HUES6 (cell line): ENCODE data around the gene NRP1.
"Not testable (repeated sequence)": the region's sequence is repeated elsewhere in the genome, so short reads cannot be mapped to it uniquely, and the experiment has no call there.

Experiments used
- H3K27ac ChIP-seq: 2 replicates; pipeline ENCODE4 v1.7.0; 2013; ENCODE audit warnings: low read depth, mild to moderate bottlenecking, low read length, inconsistent platforms
- H3K27me3 ChIP-seq: 2 replicates; pipeline ENCODE4 v1.6.1; 2013; ENCODE audit warnings: low read length; ENCODE audit not compliant: control insufficient read depth, insufficient read depth
- H3K36me3 ChIP-seq: 2 replicates; pipeline ENCODE4 v1.6.1; 2013; ENCODE audit warnings: low read length; ENCODE audit not compliant: control insufficient read depth, insufficient read depth
- H3K4me1 ChIP-seq: 2 replicates; pipeline ENCODE4 v1.6.1; 2013; ENCODE audit warnings: low read length; ENCODE audit not compliant: control insufficient read depth, insufficient read depth
- H3K4me3 ChIP-seq: 2 replicates; pipeline ENCODE4 v1.5.1; 2013; ENCODE audit warnings: low read depth, low read length
- H3K9ac ChIP-seq: one replicate; pipeline ENCODE4 v1.6.1; 2013; ENCODE audit warnings: mild to moderate bottlenecking, low read length
- H3K9me3 ChIP-seq: 2 replicates; pipeline ENCODE4 v1.6.1; 2013; ENCODE audit warnings: low read depth, low read length; ENCODE audit not compliant: control insufficient read depth, insufficient read depth

NRP1 gene

GRCh38 chr10:33334153-33334804, at the start of gene NRP1:
Gene NRP1, minus strand, starts transcription at chr10:33334667. Its CDS starts 285 bp downstream, at chr10:33334382.
- H3K27ac ChIP-seq, result peak within 1 kb of the TSS; percentile 64; the same call in 1 of the 2 replicates

GRCh38 chr10:33384201-33384600, 49.7 kb upstream of the NRP1 start:
- not testable (repeated sequence) for H3K27ac ChIP-seq, H3K9me3 ChIP-seq, H3K27me3 ChIP-seq, H3K4me1 ChIP-seq, H3K9ac ChIP-seq, H3K36me3 ChIP-seq, H3K4me3 ChIP-seq

More at GRCh38 chr10:33334153-33334804, at the start of gene NRP1:
- peaks cover 4% of the 10 kb centered on the region; the same call in 1 of the 2 replicates for H3K36me3 ChIP-seq
- peaks cover 72% of the 10 kb centered on the region for H3K27me3 ChIP-seq
- H3K4me3 ChIP-seq, result peak within 1 kb of the TSS; percentile 89
- peaks cover 11% of the 10 kb centered on the region for H3K4me1 ChIP-seq
- H3K9me3 ChIP-seq, result no peaks in the 10 kb centered on the region
- H3K9ac ChIP-seq, result peak within 1 kb of the TSS; percentile 87

DNA sequence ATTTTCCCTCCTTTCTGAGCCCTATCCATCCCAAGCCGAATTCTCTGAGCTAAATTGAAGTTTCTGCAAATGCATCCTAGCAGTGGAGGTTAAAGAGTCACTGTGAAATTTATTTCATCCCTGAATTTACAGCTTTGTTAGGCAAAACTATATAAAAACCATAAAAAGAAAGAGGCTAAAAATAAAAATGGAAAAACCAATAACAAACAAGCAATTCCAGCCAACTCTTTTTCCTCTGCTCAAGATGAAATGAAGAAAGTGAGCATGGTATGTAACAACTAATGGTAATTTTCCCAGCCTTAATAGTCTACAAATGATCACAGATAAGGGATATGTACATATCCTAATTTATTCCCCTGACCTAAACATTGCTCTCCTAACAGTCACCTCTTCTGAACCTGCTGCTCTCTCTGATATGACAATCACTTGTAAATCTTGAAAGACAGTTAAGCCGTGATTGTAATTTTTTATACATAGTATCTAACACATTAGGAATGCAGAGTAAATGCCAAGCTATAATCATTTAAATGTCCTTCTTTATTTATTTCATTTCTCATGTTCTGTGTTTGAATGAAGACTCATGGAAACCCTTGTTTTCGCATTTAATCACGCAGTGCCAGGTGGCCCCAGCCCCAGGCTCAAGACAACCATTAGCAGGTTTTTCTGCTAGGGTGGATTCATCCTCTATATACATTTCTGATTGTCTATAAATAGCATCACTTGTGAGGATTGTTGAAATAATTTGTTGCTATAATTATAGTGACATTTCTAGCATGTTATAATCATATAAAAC, 48.6 kb upstream of the NRP1 start:
- no peaks in the 10 kb centered on the region for H3K9me3 ChIP-seq

GRCh38 chr10:33382216-33382600, 47.7 kb upstream of the NRP1 start:
- no peaks in the 10 kb centered on the region for H3K4me1 ChIP-seq
- H3K9me3 ChIP-seq, result no peaks in the 10 kb centered on the region
- no peak overlapping the region for H3K9ac ChIP-seq
- H3K36me3 ChIP-seq, result no peaks in the 10 kb centered on the region
- H3K27ac ChIP-seq, result no peak overlapping the region
- no peak overlapping the region for H3K4me3 ChIP-seq
- no peaks in the 10 kb centered on the region for H3K27me3 ChIP-seq

More for the DNA sequence above, 48.6 kb upstream of the NRP1 start:
- no peak overlapping the region for H3K4me3 ChIP-seq
- H3K36me3 ChIP-seq, result no peaks in the 10 kb centered on the region
- H3K4me1 ChIP-seq, result no peaks in the 10 kb centered on the region
- no peak overlapping the region for H3K9ac ChIP-seq
- no peak overlapping the region for H3K27ac ChIP-seq
- H3K27me3 ChIP-seq, result no peaks in the 10 kb centered on the region

- Histone ChIP-seq H3K27ac (no peak overlapping the region), H3K36me3 (no peaks in the 10 kb centered on the region), H3K9me3 (no peaks in the 10 kb centered on the region), H3K4me1 (no peaks in the 10 kb centered on the region), H3K9ac (no peak overlapping the region), H3K4me3 (no peak overlapping the region), H3K27me3 (no peaks in the 10 kb centered on the region)
These were observed 47.2 kb upstream of the NRP1 start for GRCh38 chr10:33381451-33382215.

- Histone ChIP-seq H3K36me3 (no peaks in the 10 kb centered on the region), H3K4me3 (no peak overlapping the region), H3K4me1 (no peaks in the 10 kb centered on the region), H3K9me3 (no peaks in the 10 kb centered on the region), H3K27ac (no peak overlapping the region), H3K9ac (no peak overlapping the region), H3K27me3 (no peaks in the 10 kb centered on the region)
These were observed 43.2 kb upstream of the NRP1 start for GRCh38 chr10:33377658-33378025.

- H3K9me3 ChIP-seq, result no peaks in the 10 kb centered on the region
- no peaks in the 10 kb centered on the region for H3K36me3 ChIP-seq
- H3K4me1 ChIP-seq, result no peaks in the 10 kb centered on the region
- no peak overlapping the region for H3K9ac ChIP-seq
- no peaks in the 10 kb centered on the region for H3K27me3 ChIP-seq
- no peak overlapping the region for H3K4me3 ChIP-seq
- H3K27ac ChIP-seq, result no peak overlapping the region
These were observed 42.6 kb upstream of the NRP1 start for GRCh38 chr10:33376976-33377657.

GRCh38 chr10:33376476-33376875, 42.0 kb upstream of the NRP1 start:
- Histone ChIP-seq H3K9ac (no peak overlapping the region), H3K27me3 (no peaks in the 10 kb centered on the region), H3K4me1 (no peaks in the 10 kb centered on the region), H3K36me3 (no peaks in the 10 kb centered on the region), H3K9me3 (no peaks in the 10 kb centered on the region), H3K4me3 (no peak overlapping the region), H3K27ac (no peak overlapping the region)

DNA sequence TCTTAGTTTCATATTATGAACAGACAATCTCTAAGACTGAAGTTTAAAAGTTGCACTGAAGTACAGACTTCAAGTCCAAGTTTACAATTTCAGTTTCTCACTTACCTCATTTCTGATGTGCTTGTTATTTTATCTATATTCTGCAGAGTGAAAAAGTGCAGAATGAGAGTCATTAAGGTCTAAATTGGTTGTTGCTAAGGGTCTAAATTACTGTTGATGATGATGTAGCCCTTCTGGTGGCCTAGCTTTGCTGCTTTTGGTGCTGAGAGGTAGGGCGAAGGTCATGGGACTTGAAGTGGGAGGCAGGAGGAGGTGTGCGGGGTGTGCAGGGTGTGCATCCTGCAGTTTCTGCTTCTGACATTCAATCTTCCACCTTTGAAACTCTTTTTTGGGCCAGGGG, 38.8 kb upstream of the NRP1 start:
- Histone ChIP-seq H3K4me1 (no peaks in the 10 kb centered on the region), H3K27me3 (no peaks in the 10 kb centered on the region), H3K9me3 (no peaks in the 10 kb centered on the region), H3K4me3 (no peak overlapping the region), H3K36me3 (no peaks in the 10 kb centered on the region), H3K27ac (no peak overlapping the region), H3K9ac (no peak overlapping the region)

- Histone ChIP-seq H3K27me3 (no peaks in the 10 kb centered on the region), H3K27ac (no peak overlapping the region), H3K36me3 (no peaks in the 10 kb centered on the region), H3K9me3 (peaks cover 10% of the 10 kb centered on the region), H3K9ac (no peak overlapping the region), H3K4me3 (no peak overlapping the region), H3K4me1 (no peaks in the 10 kb centered on the region)
These were observed 36.8 kb upstream of the NRP1 start for GRCh38 chr10:33371234-33371633.
